Fibroblast of skin of right quadriceps (primary cell): ENCODE measurements around the gene RFC2.
"Not testable (repeated sequence)": the region's sequence is repeated elsewhere in the genome, so short reads cannot be mapped to it uniquely, and the experiment has no call there.

Source experiments
- DNase-seq: peaks from one replicate; pipeline ENCODE4 v3.0.0-alpha.2; 2013

The RFC2 gene

GRCh38 chr7:74282748-74283459, 28.7 kb upstream of the RFC2 start:
- DNase-seq = no peak

GRCh38 chr7:74280985-74281384, 26.8 kb upstream of the RFC2 start:
- DNase-seq = no peak

GRCh38 chr7:74277636-74278035, 23.4 kb upstream of the RFC2 start:
- DNase-seq = no peak

GRCh38 chr7:74275401-74275881, 21.2 kb upstream of the RFC2 start:
- DNase-seq = no peak

GRCh38 chr7:74272305-74273038, 18.3 kb upstream of the RFC2 start:
- DNase-seq = peak; percentile 97

- no peak for DNase-seq
These were observed 17.5 kb upstream of the RFC2 start for GRCh38 chr7:74271742-74272141.

GRCh38 chr7:74269757-74270277, 15.6 kb upstream of the RFC2 start:
- peak; percentile 80 for DNase-seq

- DNase-seq = no peak
These were observed 13.8 kb upstream of the RFC2 start for GRCh38 chr7:74267756-74268565.

DNA sequence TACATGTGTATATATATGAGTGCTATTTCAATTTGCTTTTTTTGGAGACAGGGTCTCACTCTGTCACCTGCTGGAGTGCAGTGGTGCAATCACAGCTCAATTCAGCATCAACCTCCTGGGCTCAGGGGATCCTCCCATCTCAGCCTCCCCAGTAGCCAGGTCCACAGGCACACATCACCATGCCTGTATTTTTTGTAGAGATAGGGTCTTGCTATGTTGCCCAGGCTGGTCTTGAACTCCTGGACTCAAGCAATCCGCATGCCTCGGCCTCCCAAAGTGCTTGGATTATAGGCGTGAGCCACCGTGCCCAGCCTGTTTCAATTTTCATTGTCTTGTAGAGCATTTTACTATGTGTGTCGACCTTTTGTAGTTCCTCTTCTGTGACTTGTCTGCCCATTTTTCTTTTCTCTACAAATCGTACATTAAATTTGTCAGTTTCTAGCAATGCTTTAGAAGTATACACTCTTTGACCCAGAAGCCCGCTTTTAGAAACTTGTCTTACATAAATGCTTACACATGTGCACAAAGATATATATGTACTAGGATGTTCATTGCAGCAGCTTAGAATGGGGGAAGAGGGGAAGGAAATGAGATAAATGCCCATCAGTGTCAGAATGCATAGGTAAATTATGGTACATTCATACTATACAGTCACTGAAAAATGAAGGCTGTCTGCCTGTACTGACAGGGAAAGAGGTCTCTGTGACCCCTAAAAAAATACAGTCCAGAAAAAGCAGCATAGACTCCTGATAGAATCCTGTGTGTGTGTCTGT, 12.2 kb upstream of the RFC2 start:
- no peak for DNase-seq

- DNase-seq = no peak
These were observed 9.4 kb upstream of the RFC2 start for GRCh38 chr7:74263399-74264120.

DNA sequence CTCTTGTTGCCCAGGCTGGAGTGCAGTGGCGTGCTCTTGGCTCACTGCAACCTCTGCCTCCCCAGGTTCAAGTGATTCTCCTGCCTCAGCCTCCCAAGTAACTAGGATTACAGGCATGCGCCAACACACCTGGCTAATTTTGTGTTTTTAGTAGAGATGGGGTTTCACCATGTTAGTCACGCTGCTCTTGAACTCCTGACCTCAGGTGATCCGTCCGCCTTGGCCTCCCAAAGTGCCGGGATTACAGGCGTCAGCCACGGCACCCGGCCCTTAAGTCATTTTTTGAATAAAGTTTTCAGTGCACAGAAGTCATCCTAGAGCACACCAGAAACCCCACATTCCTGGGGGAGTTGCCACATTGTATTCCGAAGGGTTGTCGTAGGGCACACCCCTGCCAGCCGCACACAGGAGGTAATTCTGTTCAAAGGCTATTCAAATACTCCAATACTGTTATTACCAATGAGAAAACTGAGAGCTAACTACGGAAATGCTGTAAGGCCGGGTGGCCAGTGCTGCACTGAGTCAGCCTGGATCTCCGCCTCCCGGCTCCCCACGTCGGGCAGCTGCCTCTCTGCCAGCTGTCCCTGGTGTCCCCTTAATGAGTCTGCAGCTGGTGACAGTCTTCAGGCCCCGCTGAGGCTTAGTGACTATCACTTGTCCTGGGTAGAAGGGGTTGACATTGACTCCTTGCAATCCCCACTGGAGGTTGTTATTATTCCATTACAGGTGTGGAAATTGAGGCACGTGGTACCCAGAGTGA, 8.6 kb upstream of the RFC2 start:
- DNase-seq = no peak

DNA sequence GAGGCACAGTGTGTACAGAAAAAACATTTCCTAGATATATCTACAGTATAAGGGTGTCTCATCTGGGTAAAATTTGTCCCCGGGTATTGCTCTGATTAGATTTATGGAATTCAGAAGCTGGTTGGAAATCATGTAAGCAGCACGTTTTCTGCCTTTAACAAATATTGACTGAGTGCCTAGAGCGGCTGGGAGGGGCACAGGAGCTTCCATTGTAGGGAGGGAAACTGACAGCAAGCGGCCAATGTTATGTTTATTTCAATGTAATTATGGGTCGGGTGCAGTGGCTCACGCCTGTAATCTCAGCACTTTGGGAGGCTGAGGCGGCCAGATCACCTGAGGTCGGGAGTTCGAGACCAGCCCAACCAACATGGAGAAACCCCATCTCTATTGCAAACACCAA, 4.4 kb upstream of the RFC2 start:
- no peak for DNase-seq

- DNase-seq = peak; percentile 92
These were observed 2.6 kb upstream of the RFC2 start for GRCh38 chr7:74256491-74257408.

DNA sequence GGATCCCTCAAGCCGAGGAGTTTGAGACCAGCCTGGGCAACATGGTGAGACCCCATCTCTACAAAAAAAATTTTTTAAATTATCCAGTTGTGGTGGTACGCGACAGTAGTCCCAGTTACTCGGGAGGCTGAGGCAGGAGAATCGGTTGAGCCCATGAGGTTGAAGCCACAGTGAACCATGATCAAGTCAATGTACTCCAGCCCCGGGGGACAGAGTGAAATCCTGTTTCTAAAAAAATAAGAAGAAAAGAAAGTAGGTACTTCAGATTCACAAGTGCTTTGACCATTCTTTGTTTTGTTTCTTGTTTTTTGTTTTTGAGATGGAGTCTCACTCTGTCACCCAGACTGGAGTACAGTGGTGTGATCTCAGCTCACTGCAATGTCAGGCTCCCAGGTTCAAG, 1.3 kb upstream of the RFC2 start:
- not testable (repeated sequence) for DNase-seq

DNA sequence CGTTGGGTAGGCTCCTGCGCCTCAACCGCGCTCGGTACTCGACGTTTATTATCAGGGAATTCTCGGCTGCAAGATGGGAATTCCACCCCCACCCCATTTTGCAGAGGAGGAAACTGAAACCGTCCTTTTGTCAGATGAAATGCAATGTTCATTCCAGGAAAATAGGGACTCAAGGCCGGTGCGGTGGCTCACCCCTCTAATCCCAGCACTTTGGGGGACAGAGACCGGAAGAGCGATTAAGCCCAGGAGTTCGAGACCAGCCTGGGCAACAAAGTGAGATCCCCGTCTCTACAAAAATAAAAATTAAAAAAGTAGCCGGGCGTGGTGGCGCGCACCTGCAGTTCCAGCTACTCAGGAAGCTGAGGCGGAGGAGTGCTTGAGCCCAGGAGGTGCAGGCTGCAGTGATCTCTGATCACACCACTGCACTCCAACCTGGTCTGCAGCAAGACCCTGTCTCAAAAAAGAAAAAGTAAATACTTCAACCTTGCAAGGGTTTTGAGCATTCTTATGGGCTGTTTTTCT, 720 bp upstream of the RFC2 start:
- DNase-seq = no peak

DNA sequence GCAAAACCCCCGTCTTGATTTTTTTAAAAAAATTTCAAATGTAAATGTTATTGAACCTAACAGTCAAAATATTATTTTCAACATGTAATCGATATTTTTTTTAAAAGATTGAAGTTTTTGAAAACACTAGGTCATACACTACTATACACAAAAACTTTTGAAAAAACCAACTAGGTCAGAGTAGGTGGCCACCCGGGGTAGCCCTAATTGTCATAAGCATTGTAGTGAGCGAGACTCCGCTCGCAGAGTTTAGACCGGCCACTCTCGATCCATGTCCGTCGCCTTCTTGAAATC, 417 bp downstream of the RFC2 start:
- DNase-seq = no peak

DNA sequence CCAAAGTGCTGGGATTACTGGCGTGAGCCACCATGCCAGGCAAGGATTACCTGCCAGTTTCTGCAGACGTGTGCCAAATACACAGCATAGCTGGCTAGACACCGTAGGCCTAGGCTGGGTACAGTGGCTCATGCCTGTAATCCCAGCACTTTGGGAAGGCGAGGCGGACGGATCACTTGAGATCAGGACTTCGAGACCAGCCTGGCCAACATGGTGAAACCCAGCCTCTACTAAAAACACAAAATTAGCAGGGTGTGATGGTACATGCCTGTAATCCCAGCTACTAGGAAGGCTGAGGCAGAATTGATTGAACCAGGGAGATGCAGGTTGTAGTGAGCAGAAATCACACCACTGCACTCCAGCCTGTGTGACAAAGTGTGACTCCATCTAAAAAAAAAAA, 868 bp downstream of the RFC2 start:
- DNase-seq = no peak

- no peak for DNase-seq
These were observed 1.3 kb downstream of the RFC2 start for GRCh38 chr7:74252893-74253292.

DNA sequence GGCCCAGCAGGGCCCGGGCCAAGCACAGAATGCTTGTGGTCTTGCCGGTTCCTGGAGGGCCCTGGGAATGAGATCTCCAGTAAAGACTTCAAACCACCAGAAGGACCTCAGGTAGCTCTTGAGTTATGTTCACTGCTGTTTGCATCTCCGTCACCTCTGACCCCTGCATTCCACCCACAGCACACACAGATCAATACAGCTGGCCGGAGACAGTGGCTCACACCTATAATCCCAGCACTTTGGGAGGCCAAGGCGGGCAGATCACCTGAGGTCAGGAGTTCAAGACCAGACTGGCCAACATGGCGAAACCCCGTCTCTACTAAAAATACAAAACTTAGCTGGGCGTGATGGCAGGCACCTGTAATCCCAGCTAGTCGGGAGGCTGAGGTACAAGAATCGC, 5.1 kb downstream of the RFC2 start:
- not testable (repeated sequence) for DNase-seq

DNA sequence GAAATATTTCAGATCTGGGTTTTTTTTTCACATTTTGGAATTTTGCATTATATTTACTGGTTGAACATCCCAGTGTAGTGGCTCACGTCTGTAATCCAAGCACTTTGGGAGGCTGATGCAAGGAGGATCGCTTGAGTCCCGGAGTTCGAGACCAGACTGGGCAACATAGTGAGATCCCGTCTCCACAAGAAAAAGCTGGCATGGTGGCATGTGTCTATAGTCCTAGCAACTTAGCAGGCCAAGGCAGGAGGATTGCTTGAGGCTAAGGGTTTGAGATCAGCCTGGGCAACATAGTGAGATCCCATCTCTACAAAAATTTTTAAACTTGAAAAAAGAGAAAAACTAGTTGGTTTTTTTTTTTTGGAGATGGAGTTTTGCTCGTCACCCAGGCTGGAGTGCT, 6.0 kb downstream of the RFC2 start:
- no peak for DNase-seq
